ENCODE data around the gene FAU.
A peak's percentile ranks its signal among the peaks of the same experiment; 100 is the strongest.

The FAU gene

GRCh38 chr11:65134952-65135632, 13.2 kb upstream of the FAU start:
- DNase-seq, result peak; percentile 98

DNA sequence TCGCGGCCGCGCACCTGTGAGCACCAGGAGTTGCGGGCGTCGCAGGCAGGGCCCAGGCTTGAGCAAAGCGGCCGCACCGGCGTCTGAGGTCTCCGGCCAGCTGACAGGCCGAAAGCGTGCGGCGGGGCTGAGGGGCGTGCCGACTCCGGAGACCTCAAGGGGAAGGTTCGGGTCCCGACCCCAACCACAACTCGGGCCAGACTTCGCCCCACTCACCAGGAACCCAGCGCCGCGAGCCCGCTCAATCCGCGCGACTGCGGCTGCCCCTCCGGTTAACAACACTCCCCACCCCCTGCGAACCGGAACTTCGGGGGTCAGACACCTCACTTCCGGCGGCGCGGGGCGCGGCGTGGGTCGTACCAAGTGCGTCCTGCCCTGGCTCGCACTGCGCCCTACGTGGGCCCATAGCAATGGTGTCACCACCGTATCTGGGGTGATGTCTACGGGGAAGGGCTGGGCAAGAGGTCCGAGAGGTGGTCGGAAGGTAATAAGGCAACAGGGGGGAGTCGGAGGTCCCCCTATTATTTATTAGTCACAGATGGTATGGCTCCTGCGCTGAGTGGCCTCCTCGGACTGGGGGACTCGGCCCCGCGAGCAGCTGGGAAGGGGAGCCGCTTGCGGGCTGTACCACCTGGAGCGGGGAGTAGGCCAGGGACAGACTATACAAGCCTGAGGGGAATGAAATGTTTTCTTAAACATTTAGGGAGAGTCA, 12.5 kb upstream of the FAU start, which contains the start of gene SYVN1:
SYVN1 (minus strand) TSS at position 280 of the 712 bp plus-strand sequence. CDS start 918 bp downstream, outside the sequence.
- peak; percentile 96 for DNase-seq

DNA sequence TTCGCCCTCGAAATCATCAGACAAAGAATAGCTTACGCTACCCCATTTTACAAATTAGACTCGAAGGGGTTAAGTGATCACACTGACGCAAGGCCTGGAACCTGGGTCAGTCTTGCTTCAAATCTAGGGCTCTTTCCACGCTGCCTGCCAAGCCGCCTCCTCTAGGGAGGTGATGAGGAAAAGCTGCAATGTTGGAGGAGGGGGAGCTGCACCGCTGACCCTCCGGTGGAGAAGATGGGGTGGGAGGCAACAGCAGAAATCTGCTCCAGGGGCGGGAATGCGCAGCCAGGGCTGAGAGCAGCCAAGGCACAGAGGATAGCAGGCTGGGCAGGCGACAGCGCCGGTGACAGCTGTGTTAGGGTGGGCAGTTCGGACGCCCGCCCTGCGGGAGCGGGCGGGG, 11.8 kb upstream of the FAU start:
- DNase-seq, result no peak

- DNase-seq, result no peak
Measured at GRCh38 chr11:65132988-65133700, 11.2 kb upstream of the FAU start.

DNA sequence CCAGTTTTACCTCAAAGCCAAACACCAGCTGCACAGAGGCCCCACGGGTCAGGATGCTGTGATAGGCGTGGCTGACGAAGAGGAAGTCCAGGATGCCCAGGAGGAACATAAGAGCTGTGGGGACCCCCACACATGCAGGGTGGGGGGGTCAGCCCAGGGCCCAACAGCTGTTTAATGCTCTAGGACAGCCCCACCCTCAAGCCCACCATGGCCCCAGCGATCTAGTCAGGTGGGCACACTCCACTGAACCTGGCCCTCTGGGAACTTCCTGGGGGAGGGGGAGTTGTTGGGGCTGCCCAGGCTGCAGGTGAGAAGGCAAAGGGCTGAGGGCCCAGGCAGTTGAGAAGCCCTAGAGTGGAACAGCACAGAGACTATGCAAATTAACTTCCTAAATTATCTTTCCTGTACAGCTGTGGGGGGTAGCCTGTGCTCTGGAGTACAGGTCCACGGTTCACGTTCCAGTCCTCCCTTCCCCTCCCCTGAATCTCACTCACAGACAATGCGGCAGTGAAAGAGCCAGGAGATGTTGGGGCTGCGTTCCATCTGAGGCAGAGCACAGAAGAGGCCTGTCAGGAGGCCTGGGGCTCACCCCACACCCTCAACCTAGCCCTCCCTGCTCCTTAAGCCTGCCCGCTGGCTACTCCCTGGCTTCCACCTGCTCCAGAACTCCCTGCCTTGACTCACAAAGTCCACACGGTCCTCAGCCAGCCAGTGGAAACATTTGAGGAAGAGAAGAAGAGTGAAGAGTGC, 10.5 kb upstream of the FAU start:
- no peak for DNase-seq

- DNase-seq, result no peak
Measured at GRCh38 chr11:65131895-65132237, 9.9 kb upstream of the FAU start.

DNA sequence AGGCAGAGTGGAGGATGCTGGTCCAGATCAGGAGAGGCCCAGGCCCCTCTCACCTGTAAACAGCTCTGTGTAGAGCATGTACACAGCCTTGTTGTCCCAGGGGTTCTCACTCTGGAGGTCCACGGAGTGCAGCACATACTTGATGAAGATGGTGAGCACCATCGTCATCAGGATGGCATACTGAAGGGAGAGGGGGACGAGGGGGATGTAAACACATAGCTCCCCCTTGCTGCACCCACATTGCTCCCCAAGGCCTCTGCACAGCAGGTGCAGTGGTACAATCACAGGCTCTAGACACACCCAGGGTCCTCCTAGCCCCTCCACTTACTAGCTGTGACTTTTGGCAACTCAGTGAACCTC, 9.5 kb upstream of the FAU start:
- no peak for DNase-seq

DNA sequence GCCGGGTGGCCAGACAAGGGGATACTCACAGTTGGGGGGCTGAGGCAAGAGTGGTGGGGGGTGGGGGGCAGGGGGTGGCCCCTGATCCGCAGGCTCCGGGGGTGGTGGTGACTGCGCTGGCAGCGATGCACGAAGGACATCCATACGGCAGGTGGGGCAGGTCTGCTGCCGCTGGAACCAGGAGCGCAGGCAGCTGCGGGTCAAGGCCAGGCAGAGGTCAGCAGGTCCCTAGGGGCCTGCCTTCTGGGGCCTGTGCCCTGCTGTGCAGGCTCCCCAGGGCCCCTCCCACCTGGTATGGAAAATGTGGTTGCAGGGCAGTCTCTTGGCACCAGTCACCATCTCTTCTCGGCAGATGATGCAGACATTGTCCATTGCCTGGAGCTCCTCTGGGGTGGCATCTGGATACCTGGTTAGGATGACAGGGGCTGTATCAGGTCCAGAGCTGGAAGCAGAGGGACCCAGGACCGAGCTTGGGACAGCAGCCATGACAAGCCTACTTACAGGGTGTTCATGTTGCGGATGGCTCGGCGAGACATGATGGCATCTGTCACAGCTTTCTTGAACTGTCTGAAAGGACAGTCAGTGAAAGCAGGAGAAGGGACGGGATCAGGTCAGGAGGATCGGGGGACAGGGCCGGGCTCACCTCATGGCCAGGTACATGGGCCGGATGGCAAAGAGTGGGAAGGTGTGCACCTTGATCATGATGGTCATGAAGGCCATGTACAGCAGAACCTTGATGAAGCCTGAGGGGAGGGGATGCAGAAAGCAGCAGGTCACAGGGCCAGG, 8.9 kb upstream of the FAU start:
- no peak for DNase-seq

- DNase-seq, result no peak
Measured at GRCh38 chr11:65129649-65130441, 7.9 kb upstream of the FAU start.

DNA sequence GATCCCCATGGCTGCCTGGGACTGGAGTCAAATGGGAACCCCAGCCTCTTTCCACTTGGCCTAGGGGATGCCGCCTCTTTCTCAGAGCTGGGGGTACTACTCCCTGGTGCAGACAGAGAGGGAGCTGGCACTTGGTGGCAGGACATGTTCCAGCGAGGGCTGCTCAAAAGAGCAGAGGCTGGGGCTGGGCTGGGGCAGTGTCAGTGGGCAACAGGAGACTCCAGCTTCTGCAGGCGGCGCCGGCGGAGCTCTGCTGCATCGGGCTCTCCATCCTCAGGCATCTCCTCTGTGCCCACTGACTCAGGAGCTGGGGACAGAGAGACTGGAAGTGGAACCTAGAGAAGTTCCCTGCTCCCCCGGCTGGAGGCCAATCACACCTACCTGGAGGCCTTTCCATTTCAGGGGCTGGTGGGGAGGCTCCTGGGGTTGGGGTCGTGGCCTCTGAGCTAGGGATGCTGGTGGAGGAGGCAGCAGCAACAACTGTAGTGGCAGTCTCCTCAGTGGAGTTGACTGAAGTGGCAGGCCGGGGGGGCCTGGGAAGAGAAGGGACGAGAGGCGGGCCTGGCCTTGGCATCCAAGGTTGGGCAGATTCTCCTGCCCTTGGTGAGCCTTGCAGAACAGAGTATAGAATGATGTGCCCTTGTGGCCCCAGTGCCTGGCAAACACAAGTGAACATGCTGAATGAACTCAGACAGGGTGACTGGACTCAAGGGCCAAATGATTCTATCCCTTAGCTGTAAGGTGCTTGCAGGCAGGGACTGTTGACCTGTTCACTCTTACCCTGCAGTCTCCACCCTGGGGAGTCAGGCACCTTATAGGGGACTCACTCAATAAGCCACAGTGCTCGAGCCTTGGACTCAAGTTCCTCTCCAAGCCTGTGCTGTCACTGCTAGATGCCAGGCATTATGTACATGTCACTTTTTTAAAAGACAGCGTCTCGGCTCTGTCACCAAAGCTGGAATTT, 6.5 kb upstream of the FAU start:
- no peak for DNase-seq

DNA sequence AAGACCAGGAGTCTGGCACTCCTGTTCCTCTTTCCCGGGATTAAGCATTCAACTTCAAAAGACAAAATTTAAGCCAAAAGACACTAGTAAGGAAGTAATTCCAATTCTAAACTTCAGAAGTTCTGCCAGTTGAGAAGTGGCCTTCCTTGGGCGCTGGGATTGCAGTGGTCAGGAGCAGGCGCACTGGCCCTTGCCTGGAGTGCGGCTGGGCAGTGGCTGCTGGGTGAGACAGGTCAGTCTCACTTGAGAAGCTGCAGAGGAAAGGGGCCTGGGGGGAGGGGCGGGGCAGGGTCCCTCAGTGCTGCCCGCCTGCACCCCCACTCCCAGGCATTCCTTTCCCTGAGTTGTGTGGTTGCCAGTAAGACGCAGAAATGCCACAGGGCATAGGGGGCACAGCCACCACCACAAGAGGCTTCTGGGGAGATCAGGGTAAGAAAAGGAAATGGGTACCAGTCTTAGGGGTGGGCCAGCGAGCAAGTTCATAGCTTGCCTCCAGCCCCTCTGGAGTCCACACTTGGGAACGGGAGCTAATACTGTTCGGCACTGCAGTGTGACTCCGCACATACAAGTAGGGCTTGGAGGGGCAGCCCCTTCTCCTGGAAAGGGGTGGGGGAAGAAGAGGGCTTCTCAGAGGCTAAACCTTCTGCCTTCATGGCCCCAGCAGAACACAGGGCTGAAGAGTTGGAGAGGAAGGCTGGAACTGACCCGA, 5.7 kb upstream of the FAU start:
- no peak for DNase-seq

DNA sequence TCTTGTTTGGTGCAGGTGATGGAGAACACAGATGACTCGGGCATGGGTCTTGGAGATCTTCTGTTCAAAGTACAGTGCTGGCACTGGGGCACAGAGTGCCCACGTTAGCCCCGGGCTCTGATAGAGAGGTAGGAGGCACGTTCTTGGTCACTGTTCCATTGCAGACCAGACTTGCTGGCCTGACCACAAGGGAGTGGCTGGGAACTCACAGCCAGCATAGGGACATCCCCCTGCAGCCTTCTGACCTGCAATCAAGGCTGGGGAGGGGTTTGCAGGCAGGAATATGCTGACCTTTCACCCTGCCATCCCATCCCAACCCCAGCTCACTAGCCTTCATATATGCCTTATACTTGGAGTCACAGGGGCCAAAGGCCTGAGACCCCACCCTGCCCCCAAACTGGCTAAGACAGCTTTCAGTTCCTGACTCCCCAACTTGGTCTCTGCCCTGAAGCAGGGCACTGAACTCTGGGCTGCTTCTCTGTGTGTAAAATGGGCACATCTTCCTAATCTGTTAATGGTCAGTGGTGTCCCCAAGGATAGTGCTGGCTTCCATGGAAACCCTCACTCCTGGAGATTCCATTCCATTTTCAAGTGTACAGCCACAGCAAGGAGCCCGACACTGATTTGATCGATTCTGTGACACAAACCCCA, 4.8 kb upstream of the FAU start:
- no peak for DNase-seq

DNA sequence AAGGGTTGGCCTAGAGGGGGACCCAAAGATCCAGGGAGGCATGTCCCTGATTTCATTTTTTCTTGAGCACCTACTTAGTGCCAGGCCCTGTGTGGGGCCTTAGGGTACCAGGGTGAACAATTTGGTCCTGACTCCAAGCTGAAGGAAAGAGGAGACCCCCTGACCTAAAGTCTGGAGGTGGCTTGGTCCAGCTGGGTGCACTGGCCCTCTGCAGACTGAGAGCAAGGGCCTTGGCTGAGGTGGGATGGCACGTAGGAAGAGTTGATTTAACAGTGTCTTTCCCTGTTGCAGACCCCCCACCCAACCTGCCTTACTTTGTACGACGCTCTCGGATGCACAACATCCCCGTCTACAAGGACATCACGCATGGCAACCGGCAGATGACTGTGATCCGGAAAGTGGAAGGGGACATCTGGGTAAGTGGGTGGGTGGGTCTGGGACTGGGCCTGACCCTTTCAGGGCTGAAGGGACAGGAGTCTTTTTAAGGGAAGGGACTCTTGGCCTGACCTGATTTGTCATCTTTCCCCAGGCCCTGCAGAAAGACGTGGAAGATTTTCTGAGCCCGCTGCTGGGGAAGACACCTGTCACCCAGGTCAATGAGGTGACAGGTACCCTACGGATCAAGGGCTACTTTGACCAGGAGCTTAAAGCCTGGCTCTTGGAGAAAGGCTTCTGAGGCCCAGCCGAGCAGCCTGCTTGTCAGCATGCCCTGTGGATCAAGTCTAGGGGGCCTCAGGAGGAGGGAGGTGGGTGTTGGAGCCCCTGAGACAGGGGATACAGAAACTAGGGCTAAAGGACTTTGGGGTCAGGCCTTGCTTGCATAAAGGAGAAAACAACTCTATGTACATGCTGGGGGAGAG, 3.5 kb upstream of the FAU start:
- no peak for DNase-seq

GRCh38 chr11:65124480-65125196, 2.7 kb upstream of the FAU start:
- no peak for DNase-seq

GRCh38 chr11:65121447-65121864, 478 bp downstream of the FAU start:
- no peak for DNase-seq

DNA sequence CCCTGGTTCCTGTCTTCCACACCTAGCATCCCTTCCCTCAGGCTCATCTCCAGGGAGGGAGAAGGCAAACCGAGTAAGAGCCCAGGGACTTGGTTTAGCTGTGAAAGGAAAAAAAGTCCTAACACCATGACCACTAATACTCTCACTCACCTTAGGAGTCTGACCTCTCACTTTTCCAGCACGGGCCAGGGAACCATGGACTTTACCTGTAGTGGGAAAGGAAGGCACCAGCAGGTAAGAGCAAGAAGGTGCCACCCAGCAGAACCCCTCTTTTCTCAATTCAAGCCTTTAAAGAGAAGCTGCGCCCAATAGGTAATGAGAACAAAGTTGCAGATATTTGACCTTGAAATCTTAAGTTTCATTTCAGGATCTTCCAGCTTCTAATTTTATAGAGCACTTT, 1.1 kb downstream of the FAU start:
- DNase-seq, result no peak

- no peak for DNase-seq
Measured at GRCh38 chr11:65119670-65119995, 2.3 kb downstream of the FAU start.

Measured in SHP77 treated with DMSO at 0.1 percent for 48 hours (cell line).